NCI-H345 treated with DMSO at 0.1 percent for 48 hours (cell line): ENCODE measurements around the gene FAF1.
A peak's percentile ranks its signal among the peaks of the same experiment; 100 is the strongest.
"Not testable (repeated sequence)": the region's sequence is repeated elsewhere in the genome, so short reads cannot be mapped to it uniquely, and the experiment has no call there.

ENCODE experiments used
- DNase-seq: peaks from one replicate; lab custom pipeline; 2025; ENCODE audit not compliant: unreplicated experiment; lab: John Stamatoyannopoulos, UW

Gene FAF1

GRCh38 chr1:50783286-50783685, 176.8 kb downstream of the FAF1 start:
- DNase-seq = no peak

DNA sequence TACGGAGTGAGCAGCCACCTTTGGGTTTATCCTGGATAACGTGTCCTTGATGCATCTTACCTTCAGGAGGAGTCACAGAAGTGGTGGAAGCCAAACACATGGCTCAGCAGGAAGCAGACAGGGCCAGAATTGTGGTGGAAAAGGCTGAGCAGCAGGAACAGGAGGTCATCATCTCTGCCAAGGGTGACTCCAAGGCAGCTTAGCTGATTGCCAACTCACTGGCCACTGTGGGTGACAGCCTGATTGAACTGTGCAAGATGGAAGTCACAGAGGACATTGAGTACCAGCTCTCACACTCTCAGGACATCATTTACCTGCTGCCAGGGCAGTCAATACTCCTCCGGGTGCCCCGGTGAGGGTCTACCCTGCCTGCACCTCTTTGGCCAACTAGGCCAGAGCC, 179.3 kb downstream of the FAF1 start:
- DNase-seq = no peak

DNA sequence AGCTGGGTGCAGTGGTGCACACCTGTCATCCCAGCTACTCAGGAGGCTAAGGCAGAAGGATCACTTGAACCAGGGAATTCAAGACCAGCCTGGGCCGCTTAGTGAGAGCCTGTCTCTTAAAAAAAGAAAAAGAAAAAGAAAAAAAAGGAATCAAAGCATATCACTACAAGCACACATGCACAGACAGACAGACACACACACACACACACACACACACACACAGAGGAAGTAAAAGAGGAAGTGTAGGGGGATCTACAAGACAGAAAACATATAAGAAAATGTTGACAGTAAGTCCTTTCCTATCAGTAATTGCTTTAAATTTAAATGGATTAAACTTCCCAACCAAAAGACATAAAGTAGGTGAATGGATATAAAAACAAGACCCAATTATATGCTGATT, 180.3 kb downstream of the FAF1 start:
- DNase-seq = no peak

DNA sequence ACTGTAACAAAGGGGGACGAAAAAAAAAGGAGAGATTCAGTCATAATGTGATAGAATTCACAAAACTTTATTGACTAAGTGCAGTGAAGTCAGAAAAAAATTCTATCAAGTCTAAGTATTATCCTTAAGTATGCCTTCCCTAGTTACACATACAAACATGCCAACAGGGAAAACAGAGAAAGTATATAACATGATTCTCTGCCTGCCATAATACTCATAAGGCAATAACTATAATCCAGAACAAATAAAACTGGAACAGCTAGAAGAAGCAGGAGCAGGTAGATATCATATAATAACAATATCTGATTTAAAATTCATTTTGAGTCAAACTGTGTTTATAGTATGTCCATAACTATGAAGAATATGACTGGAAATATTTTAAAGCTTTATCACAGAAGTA, 184.3 kb downstream of the FAF1 start:
- DNase-seq = no peak

- DNase-seq = peak; percentile 61
These were observed 185.2 kb downstream of the FAF1 start for GRCh38 chr1:50774759-50775351.

GRCh38 chr1:50766688-50767087, 193.4 kb downstream of the FAF1 start:
- DNase-seq = no peak

- DNase-seq = not testable (repeated sequence)
These were observed 203.5 kb downstream of the FAF1 start for GRCh38 chr1:50756543-50756942.

GRCh38 chr1:50754764-50755163, 205.3 kb downstream of the FAF1 start:
- not testable (repeated sequence) for DNase-seq

- no peak for DNase-seq
These were observed 209.9 kb downstream of the FAF1 start for GRCh38 chr1:50750021-50750619.

DNA sequence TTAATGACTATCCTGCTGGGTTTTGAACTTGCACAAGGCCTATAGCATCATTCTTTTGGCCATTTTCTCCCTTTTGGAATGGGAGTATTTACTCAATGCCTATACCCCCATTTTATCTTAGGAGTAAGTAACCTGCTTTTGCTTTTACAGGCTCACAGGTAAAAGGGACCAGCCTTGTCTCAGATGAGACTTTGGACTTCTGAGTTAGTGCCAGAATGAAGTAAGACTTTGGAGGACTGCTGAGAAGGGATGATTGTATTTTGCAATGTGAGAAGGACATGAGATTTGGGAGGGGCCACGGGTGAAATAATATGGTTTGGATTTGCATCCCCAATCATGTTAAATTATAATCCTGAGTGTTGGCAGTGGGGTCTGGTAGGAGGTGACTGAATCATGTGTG, 212.7 kb downstream of the FAF1 start:
- DNase-seq = no peak

- no peak for DNase-seq
These were observed 217.5 kb downstream of the FAF1 start for GRCh38 chr1:50742523-50742922.

DNA sequence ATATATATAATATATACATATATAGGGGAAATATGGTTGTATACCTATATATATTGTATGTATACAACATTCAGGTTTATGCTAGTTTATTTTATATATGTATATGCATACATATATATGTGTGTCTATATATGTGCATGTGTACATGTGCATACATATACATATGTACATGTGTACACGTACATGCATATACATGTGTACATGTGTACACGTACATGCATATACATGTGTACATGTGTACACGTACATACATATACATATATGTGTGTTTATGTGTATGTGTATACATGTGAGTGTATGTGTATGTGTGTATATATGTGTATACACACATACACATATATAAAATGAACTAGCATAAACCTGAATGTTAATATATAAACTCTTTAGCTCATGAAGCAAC, 220.9 kb downstream of the FAF1 start:
- DNase-seq = no peak

GRCh38 chr1:50735443-50735842, 224.6 kb downstream of the FAF1 start:
- no peak for DNase-seq

DNA sequence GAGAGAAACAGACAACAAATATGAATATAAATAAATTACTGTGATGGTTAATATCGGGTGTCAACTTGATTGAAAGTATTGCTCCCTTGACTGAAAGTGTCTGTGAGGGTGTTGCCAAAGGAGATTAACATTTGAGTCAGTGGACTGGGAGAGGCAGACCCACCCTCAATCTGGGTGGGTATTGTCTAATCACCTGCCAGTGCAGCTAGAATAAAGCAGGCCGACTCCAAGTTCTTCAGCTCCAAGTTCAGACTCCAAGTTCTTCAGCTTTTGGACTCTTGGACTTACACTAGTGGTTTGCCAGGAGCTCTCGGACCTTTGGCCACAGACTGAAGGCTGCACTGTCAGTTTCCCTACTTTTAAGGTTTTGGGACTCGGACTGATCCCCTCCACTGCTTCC, 232.5 kb downstream of the FAF1 start:
- not testable (repeated sequence) for DNase-seq

GRCh38 chr1:50724626-50725286, 235.3 kb downstream of the FAF1 start:
- no peak for DNase-seq

- no peak for DNase-seq
These were observed 239.5 kb downstream of the FAF1 start for GRCh38 chr1:50720457-50721053.

GRCh38 chr1:50719126-50719525, 240.9 kb downstream of the FAF1 start:
- DNase-seq = no peak

GRCh38 chr1:50717327-50717726, 242.7 kb downstream of the FAF1 start:
- DNase-seq = no peak

DNA sequence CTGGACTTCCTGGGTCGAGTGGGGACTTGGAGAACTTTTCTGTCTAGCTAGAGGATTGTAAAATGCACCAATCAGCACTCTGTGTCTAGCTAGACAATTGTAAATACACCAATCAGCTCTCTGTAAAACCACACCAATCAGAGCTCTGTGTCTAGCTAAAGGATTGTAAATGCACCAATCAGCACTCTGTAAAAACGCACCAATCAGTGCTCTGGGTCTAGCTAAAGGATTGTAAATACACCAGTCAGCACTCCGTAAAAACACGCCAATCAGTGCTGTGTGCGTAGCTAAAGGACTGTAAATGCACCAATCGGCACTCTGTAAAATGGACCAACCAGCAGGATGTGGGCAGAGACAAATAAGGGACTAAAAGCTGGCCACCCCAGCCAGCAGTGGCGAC, 243.6 kb downstream of the FAF1 start:
- DNase-seq = not testable (repeated sequence)

- no peak for DNase-seq
These were observed 250.0 kb downstream of the FAF1 start for GRCh38 chr1:50710099-50710498.

DNA sequence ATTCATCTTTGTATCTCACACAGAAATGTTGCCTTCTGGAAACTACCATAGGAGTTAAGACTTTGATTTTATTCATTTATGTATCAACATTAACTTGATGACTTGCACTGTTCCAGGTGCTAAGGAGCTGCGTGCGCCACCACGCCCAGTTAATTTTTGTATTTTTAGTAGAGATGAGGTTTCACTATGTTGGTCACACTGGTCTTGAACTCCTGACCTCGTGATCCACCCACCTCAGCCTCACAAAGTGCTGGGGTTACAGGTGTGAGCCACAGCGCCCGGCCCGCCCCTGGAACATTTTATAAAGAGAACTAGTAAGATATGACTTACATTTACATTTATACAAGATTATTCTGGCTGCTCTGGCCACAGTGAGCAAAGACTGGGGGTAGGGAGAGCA, 252.2 kb downstream of the FAF1 start:
- no peak for DNase-seq

- DNase-seq = peak; percentile 71
These were observed 254.4 kb downstream of the FAF1 start for GRCh38 chr1:50705699-50706098.
